KMS-11 (cell line): ENCODE measurements around the gene KCND3.

ENCODE experiments used
- H2AFZ ChIP-seq: fragments of 200-600 bp; sonication (generic); 2 replicates; pipeline ENCODE4 v1.6.1; 2016; ENCODE audit warnings: antibody characterized with exemption, mixed run types, low read depth
- H3K27ac ChIP-seq: fragments of 200-600 bp; sonication (generic); 2 replicates; pipeline ENCODE4 v1.6.1; 2016; ENCODE audit warnings: mild to moderate bottlenecking, mixed run types
- H3K27me3 ChIP-seq: fragments of 200-600 bp; sonication (generic); 2 replicates; pipeline ENCODE4 v1.6.1; 2017; ENCODE audit warnings: mild to moderate bottlenecking, low read depth, mixed run types, moderate library complexity; ENCODE audit not compliant: insufficient read depth
- H3K36me3 ChIP-seq: fragments of 200-600 bp; sonication (generic); 2 replicates; pipeline ENCODE4 v1.6.1; 2017; ENCODE audit warnings: mild to moderate bottlenecking, mixed run types; ENCODE audit not compliant: insufficient read depth
- H3K4me1 ChIP-seq: fragments of 200-600 bp; sonication (generic); 2 replicates; pipeline ENCODE4 v1.6.1; 2016; ENCODE audit warnings: mild to moderate bottlenecking, low read depth, mixed run types; ENCODE audit not compliant: poor library complexity, severe bottlenecking
- H3K4me2 ChIP-seq: fragments of 200-600 bp; sonication (generic); 2 replicates; pipeline ENCODE4 v1.7.0; 2016; ENCODE audit warnings: mild to moderate bottlenecking, mixed run types
- H3K4me3 ChIP-seq: fragments of 200-600 bp; sonication (generic); IDR thresholded peaks from 2 replicates; pipeline ENCODE4 v1.6.1; 2017; ENCODE audit warnings: low read depth, low read length, mixed read lengths; ENCODE audit not compliant: insufficient read depth
- H3K79me2 ChIP-seq: fragments of 200-600 bp; sonication (generic); 2 replicates; pipeline ENCODE4 v1.6.1; 2016; ENCODE audit warnings: low read depth, mixed run types; ENCODE audit not compliant: insufficient read depth
- H3K9ac ChIP-seq: fragments of 200-600 bp; sonication (generic); 2 replicates; pipeline ENCODE4 v1.6.1; 2016; ENCODE audit warnings: mild to moderate bottlenecking, mixed run types
- H4K20me1 ChIP-seq: fragments of 200-600 bp; sonication (generic); 2 replicates; pipeline ENCODE4 v1.6.1; 2016; ENCODE audit warnings: mild to moderate bottlenecking, mixed run types; ENCODE audit not compliant: insufficient read depth
- CTCF ChIP-seq: fragments of 200-600 bp; sonication (generic); conservative IDR thresholded peaks from 2 replicates; pipeline ENCODE4 v1.6.1; 2017; ENCODE audit warnings: low read depth, mild to moderate bottlenecking, antibody characterized with exemption, low read length, moderate library complexity, mixed read lengths

Gene KCND3

DNA sequence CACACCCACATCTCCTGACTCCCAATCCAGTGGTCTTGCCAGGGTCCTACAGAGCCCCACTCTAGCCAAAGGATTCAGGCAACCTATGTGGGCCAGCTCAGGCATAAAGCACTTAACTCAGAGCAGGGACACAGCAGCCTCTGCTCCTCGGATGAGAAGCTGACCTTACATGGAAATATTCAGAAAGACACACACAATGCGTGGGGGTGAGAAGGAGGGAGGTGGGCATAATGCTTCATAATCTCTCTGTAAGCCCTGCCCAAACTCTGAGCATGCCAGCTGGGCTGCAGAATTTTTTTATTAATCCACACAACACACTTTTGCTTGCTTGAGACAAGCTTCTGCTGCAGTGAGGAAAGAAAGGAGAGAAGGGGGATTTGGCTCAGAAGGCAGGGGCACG is 21.6 kb downstream of the KCND3 start:
- Histone ChIP-seq H3K4me2 (no peak overlapping the region), H4K20me1 (no peaks in the 10 kb centered on the region)
- no peak for TF ChIP-seq CTCF

DNA sequence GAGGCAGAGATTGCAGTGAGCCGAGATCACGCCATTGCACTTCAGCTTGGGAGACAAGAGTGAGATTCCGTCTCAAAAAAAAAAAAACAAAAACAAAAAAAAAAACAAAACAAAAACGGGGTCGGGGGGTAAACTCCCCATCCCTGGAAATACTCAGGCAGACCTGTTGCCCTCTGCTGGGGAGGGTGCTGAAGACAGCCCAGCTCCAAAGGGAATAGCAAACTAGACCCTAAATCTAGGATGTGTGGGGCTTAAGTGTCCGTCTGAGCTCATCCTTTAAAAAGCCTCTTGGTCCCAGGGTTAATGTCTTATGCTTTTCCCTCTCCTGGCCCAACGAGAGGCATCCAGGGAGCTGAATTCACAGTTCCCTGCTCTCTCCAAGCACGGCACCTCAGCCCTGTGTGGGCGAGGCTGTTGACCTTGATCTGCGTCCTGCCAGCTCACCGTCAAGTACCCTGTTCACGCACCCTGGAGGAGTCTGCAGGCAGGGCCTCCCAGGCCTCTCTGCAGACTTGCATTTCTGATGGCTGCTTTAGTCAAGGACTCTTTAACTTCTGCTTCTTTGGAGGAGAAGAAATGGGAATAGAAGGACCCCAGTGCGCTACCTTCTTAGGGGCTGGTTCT is 22.3 kb downstream of the KCND3 start:
- no peak for TF ChIP-seq CTCF
- H3K4me3 ChIP-seq: no peak overlapping the region
- H3K4me1 ChIP-seq: no peaks in the 10 kb centered on the region
- H2AFZ ChIP-seq: no peak overlapping the region
- no peak overlapping the region for H3K4me2 ChIP-seq
- H3K27me3 ChIP-seq: no peaks in the 10 kb centered on the region
- no peaks in the 10 kb centered on the region for H3K36me3 ChIP-seq
- H4K20me1 ChIP-seq: no peaks in the 10 kb centered on the region
- H3K27ac ChIP-seq: no peak overlapping the region
- H3K79me2 ChIP-seq: no peaks in the 10 kb centered on the region
- no peak overlapping the region for H3K9ac ChIP-seq

More for the DNA sequence above, 21.6 kb downstream of the KCND3 start:
- no peak overlapping the region for H3K27ac ChIP-seq
- H3K27me3 ChIP-seq: no peaks in the 10 kb centered on the region
- H3K9ac ChIP-seq: no peak overlapping the region
- H3K79me2 ChIP-seq: no peaks in the 10 kb centered on the region
- no peak overlapping the region for H2AFZ ChIP-seq
- no peaks in the 10 kb centered on the region for H3K36me3 ChIP-seq
- H3K4me1 ChIP-seq: no peaks in the 10 kb centered on the region
- no peak overlapping the region for H3K4me3 ChIP-seq

- no peak overlapping the region for H3K4me3 ChIP-seq
- no peaks in the 10 kb centered on the region for H4K20me1 ChIP-seq
- TF ChIP-seq CTCF: no peak
- no peaks in the 10 kb centered on the region for H3K36me3 ChIP-seq
- no peak overlapping the region for H3K4me2 ChIP-seq
- no peaks in the 10 kb centered on the region for H3K4me1 ChIP-seq
- no peaks in the 10 kb centered on the region for H3K79me2 ChIP-seq
- H3K27ac ChIP-seq: no peak overlapping the region
- H3K9ac ChIP-seq: no peak overlapping the region
- no peaks in the 10 kb centered on the region for H3K27me3 ChIP-seq
- H2AFZ ChIP-seq: no peak overlapping the region
These were observed 23.6 kb downstream of the KCND3 start for GRCh38 chr1:111965781-111966443.

GRCh38 chr1:111963985-111964738 is 25.3 kb downstream of the KCND3 start:
- no peak for TF ChIP-seq CTCF
- H3K27me3 ChIP-seq: no peaks in the 10 kb centered on the region
- no peak overlapping the region for H3K27ac ChIP-seq
- H4K20me1 ChIP-seq: no peaks in the 10 kb centered on the region
- no peaks in the 10 kb centered on the region for H3K36me3 ChIP-seq
- H3K4me1 ChIP-seq: no peaks in the 10 kb centered on the region
- H3K4me3 ChIP-seq: no peak overlapping the region
- H3K9ac ChIP-seq: no peak overlapping the region
- H3K4me2 ChIP-seq: no peak overlapping the region
- H2AFZ ChIP-seq: no peak overlapping the region
- no peaks in the 10 kb centered on the region for H3K79me2 ChIP-seq
